GM21528 (cell line): Measurements from ENCODE around the gene CYP4F2.
"Not testable (repeated sequence)": the region's sequence is repeated elsewhere in the genome, so short reads cannot be mapped to it uniquely, and the experiment has no call there.

Experiments
- ATAC-seq: cut with Tn5 transposase; IDR thresholded peaks from one replicate; pipeline ENCODE4 v1.9.1; 2021; ENCODE audit warnings: mild to moderate bottlenecking, moderate library complexity; ENCODE audit not compliant: unreplicated experiment, low FRiP score

Gene CYP4F2

GRCh38 chr19:15900504-15900903 is 2.6 kb upstream of the CYP4F2 start:
- no peak for ATAC-seq

GRCh38 chr19:15900032-15900431 is 2.2 kb upstream of the CYP4F2 start:
- ATAC-seq = not testable (repeated sequence)

GRCh38 chr19:15899561-15899960 is 1.7 kb upstream of the CYP4F2 start:
- not testable (repeated sequence) for ATAC-seq

GRCh38 chr19:15897026-15897737 is 692 bp downstream of the CYP4F2 start:
- ATAC-seq = no peak

- ATAC-seq = no peak
Measured at GRCh38 chr19:15895876-15896430, 1.9 kb downstream of the CYP4F2 start.

- ATAC-seq = no peak
Measured at GRCh38 chr19:15894359-15894758, 3.5 kb downstream of the CYP4F2 start.

GRCh38 chr19:15893477-15893876 is 4.4 kb downstream of the CYP4F2 start:
- ATAC-seq = no peak

GRCh38 chr19:15892012-15892411 is 5.9 kb downstream of the CYP4F2 start:
- ATAC-seq = no peak

- ATAC-seq = no peak
Measured at GRCh38 chr19:15891434-15891833, 6.4 kb downstream of the CYP4F2 start.

GRCh38 chr19:15889339-15889738 is 8.5 kb downstream of the CYP4F2 start:
- ATAC-seq = not testable (repeated sequence)

GRCh38 chr19:15885919-15886318 is 12.0 kb downstream of the CYP4F2 start:
- ATAC-seq = no peak

- ATAC-seq = no peak
Measured at GRCh38 chr19:15885167-15885566, 12.7 kb downstream of the CYP4F2 start.

- ATAC-seq = not testable (repeated sequence)
Measured at GRCh38 chr19:15883329-15883728, 14.5 kb downstream of the CYP4F2 start.

- ATAC-seq = no peak
Measured at GRCh38 chr19:15874821-15875474, 22.9 kb downstream of the CYP4F2 start.

GRCh38 chr19:15873771-15874170 is 24.1 kb downstream of the CYP4F2 start:
- ATAC-seq = not testable (repeated sequence)

- no peak for ATAC-seq
Measured at GRCh38 chr19:15871570-15871969, 26.3 kb downstream of the CYP4F2 start.

GRCh38 chr19:15869873-15870272 is 28.0 kb downstream of the CYP4F2 start:
- no peak for ATAC-seq

- ATAC-seq = no peak
Measured at GRCh38 chr19:15869109-15869555, 28.7 kb downstream of the CYP4F2 start.

GRCh38 chr19:15866636-15867035 is 31.2 kb downstream of the CYP4F2 start:
- ATAC-seq = no peak

- ATAC-seq = no peak
Measured at GRCh38 chr19:15864824-15865223, 33.0 kb downstream of the CYP4F2 start.

- ATAC-seq = no peak
Measured at GRCh38 chr19:15863272-15863671, 34.6 kb downstream of the CYP4F2 start.

- no peak for ATAC-seq
Measured at GRCh38 chr19:15862444-15862843, 35.4 kb downstream of the CYP4F2 start.
